ENCODE data around the gene DTYMK.

Gene DTYMK

GRCh38 chr2:241645056-241645914 lies 41.3 kb downstream of the DTYMK start:
- DNase-seq (ENCODE audit: insufficient read length, low spot score): no peak
- TF ChIP-seq POLR2AphosphoS5 (IDR thresholded peaks at IDR 0.05; ENCODE audit: low read depth, low read length) (no peak), TAF1 (IDR thresholded peaks at IDR 0.05; ENCODE audit: low read depth, low read length) (no peak), SPI1 (IDR thresholded peaks at IDR 0.05; ENCODE audit: low read depth, low read length) (no peak), PAX5 (IDR thresholded peaks at IDR 0.05; ENCODE audit: insufficient read depth, low read length, severe bottlenecking) (no peak), POLR2A (IDR thresholded peaks at IDR 0.05; ENCODE audit: low read depth, low read length) (no peak), POU2F2 (IDR thresholded peaks at IDR 0.05; ENCODE audit: low read depth, low read length) (no peak)
- no peak for FAIRE-seq

GRCh38 chr2:241641631-241642030 lies 45.0 kb downstream of the DTYMK start:
- DNase-seq (ENCODE audit: insufficient read length, low spot score): no peak
- no peak for FAIRE-seq
- TF ChIP-seq TAF1 (IDR thresholded peaks at IDR 0.05; ENCODE audit: low read depth, low read length) (no peak), POLR2A (IDR thresholded peaks at IDR 0.05; ENCODE audit: low read depth, low read length) (no peak), POU2F2 (IDR thresholded peaks at IDR 0.05; ENCODE audit: low read depth, low read length) (no peak), SPI1 (IDR thresholded peaks at IDR 0.05; ENCODE audit: low read depth, low read length) (no peak), PAX5 (IDR thresholded peaks at IDR 0.05; ENCODE audit: insufficient read depth, low read length, severe bottlenecking) (no peak), POLR2AphosphoS5 (IDR thresholded peaks at IDR 0.05; ENCODE audit: low read depth, low read length) (no peak)

GRCh38 chr2:241640165-241640795 lies 46.3 kb downstream of the DTYMK start:
- DNase-seq (ENCODE audit: insufficient read length, low spot score) (no peak), FAIRE-seq (no peak)
- TF ChIP-seq POU2F2 (IDR thresholded peaks at IDR 0.05; ENCODE audit: low read depth, low read length): no peak
- TF ChIP-seq POLR2AphosphoS5 (IDR thresholded peaks at IDR 0.05; ENCODE audit: low read depth, low read length): no peak
- no peak for TF ChIP-seq TAF1 (IDR thresholded peaks at IDR 0.05; ENCODE audit: low read depth, low read length)
- no peak for TF ChIP-seq PAX5 (IDR thresholded peaks at IDR 0.05; ENCODE audit: insufficient read depth, low read length, severe bottlenecking)
- no peak for TF ChIP-seq POLR2A (IDR thresholded peaks at IDR 0.05; ENCODE audit: low read depth, low read length)
- TF ChIP-seq SPI1 (IDR thresholded peaks at IDR 0.05; ENCODE audit: low read depth, low read length): no peak

GRCh38 chr2:241639385-241639784 lies 47.2 kb downstream of the DTYMK start:
- TF ChIP-seq POLR2AphosphoS5 (IDR thresholded peaks at IDR 0.05; ENCODE audit: low read depth, low read length) (no peak), POLR2A (IDR thresholded peaks at IDR 0.05; ENCODE audit: low read depth, low read length) (no peak), TAF1 (IDR thresholded peaks at IDR 0.05; ENCODE audit: low read depth, low read length) (no peak), POU2F2 (IDR thresholded peaks at IDR 0.05; ENCODE audit: low read depth, low read length) (no peak), PAX5 (IDR thresholded peaks at IDR 0.05; ENCODE audit: insufficient read depth, low read length, severe bottlenecking) (no peak), SPI1 (IDR thresholded peaks at IDR 0.05; ENCODE audit: low read depth, low read length) (no peak)
- FAIRE-seq (no peak), DNase-seq (ENCODE audit: insufficient read length, low spot score) (no peak)

- FAIRE-seq (no peak), DNase-seq (ENCODE audit: insufficient read length, low spot score) (no peak)
- no peak for TF ChIP-seq TAF1 (IDR thresholded peaks at IDR 0.05; ENCODE audit: low read depth, low read length)
- TF ChIP-seq POLR2AphosphoS5 (IDR thresholded peaks at IDR 0.05; ENCODE audit: low read depth, low read length): no peak
- TF ChIP-seq PAX5 (IDR thresholded peaks at IDR 0.05; ENCODE audit: insufficient read depth, low read length, severe bottlenecking): no peak
- no peak for TF ChIP-seq POLR2A (IDR thresholded peaks at IDR 0.05; ENCODE audit: low read depth, low read length)
- no peak for TF ChIP-seq POU2F2 (IDR thresholded peaks at IDR 0.05; ENCODE audit: low read depth, low read length)
- no peak for TF ChIP-seq SPI1 (IDR thresholded peaks at IDR 0.05; ENCODE audit: low read depth, low read length)
Measured at GRCh38 chr2:241638940-241639339, 47.7 kb downstream of the DTYMK start.

GRCh38 chr2:241637795-241638660 lies 48.6 kb downstream of the DTYMK start:
- FAIRE-seq (no peak), DNase-seq (ENCODE audit: insufficient read length, low spot score) (peak; percentile 57)
- TF ChIP-seq POLR2A (IDR thresholded peaks at IDR 0.05; ENCODE audit: low read depth, low read length): no peak
- TF ChIP-seq PAX5 (IDR thresholded peaks at IDR 0.05; ENCODE audit: insufficient read depth, low read length, severe bottlenecking): no peak
- no peak for TF ChIP-seq SPI1 (IDR thresholded peaks at IDR 0.05; ENCODE audit: low read depth, low read length)
- TF ChIP-seq POLR2AphosphoS5 (IDR thresholded peaks at IDR 0.05; ENCODE audit: low read depth, low read length): no peak
- TF ChIP-seq TAF1 (IDR thresholded peaks at IDR 0.05; ENCODE audit: low read depth, low read length): no peak
- TF ChIP-seq POU2F2 (IDR thresholded peaks at IDR 0.05; ENCODE audit: low read depth, low read length): no peak

- TF ChIP-seq POU2F2 (IDR thresholded peaks at IDR 0.05; ENCODE audit: low read depth, low read length) (no peak), TAF1 (IDR thresholded peaks at IDR 0.05; ENCODE audit: low read depth, low read length) (0 out of 2 replicates have a peak, but pooled peaks have one; percentile 36), POLR2A (IDR thresholded peaks at IDR 0.05; ENCODE audit: low read depth, low read length) (peak; percentile 84), PAX5 (IDR thresholded peaks at IDR 0.05; ENCODE audit: insufficient read depth, low read length, severe bottlenecking) (no peak), POLR2AphosphoS5 (IDR thresholded peaks at IDR 0.05; ENCODE audit: low read depth, low read length) (peak; percentile 81)
- DNase-seq (ENCODE audit: insufficient read length, low spot score): peak; percentile 87
- FAIRE-seq: peak; percentile 99
Measured at GRCh38 chr2:241637018-241637794, 49.4 kb downstream of the DTYMK start, which contains the start of the genes ATG4B and THAP4. ATG4B (plus strand) TSS chr2:241637693; CDS start chr2:241637715, 22 bp downstream. THAP4 (minus strand) TSS chr2:241637158; CDS start chr2:241637017, 141 bp downstream.
